Left colon (tissue), 2 donors: ENCODE data around the gene HIGD1A. TPM values are rescaled to one million over a fixed set of nuclear protein-coding genes. Genes with fewer than 3 reads are reported as not detected.

Source experiments
- ATAC-seq: fragments of 200-7000 bp; cut with Tn5 transposase; one replicate; pipeline ENCODE4 v1.9.1; 2020; ENCODE audit warnings: mild to moderate bottlenecking, moderate library complexity
- DNase-seq, 2 donors: peaks; one replicate each; pipeline ENCODE4 v3.0.0-alpha.2; 2020
- intact Hi-C, 2 donors: fragments of 100-400 bp; cut with DNase I in 1 of 2; cut with micrococcal nuclease in 1 of 2; formaldehyde crosslinking; loops; one replicate each; pipeline versions ENCODE4 v1.11.2 to v1.14.0; 2022; cut with DNase I, micrococcal nuclease
- total RNA-seq, 2 donors: library from RNA; stranded (reverse); fragmentation: NEBNext Ultra II Directional; extraction: Animal tissue kit (Norgen Biotek cat#: 25700); gene quantifications; one replicate each; pipeline ENCODE4 v1.2.1, GENCODE V29; 2021
- donor health status: DM: no; HTN: no; CAD: no.
- donor health status: DM: yes; HTN: yes; CAD: no.

Gene HIGD1A
- total RNA-seq, 2 donors from 2014 or later: 376 to 377 TPM

DNA sequence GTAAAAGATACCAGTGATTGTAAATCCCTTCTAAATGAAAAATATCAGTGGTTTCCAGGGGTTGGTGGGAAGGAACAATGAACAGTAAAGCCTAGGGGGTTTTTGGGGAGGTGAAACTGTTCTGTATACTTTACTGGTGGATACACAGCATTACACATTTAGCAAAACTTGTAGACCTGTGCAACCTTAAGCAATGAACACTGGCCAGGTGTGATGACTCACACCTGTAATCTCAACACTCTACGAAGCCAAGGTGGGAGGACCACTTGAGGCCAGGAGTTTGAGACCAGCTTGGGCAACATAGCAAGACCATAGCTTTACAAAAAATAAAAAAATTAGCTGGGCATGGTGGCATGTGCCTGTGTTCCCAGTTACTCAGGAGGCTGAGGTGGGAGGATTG is 33.0 kb downstream of the HIGD1A start:
- ATAC-seq: no peak
- DNase-seq: no peak
- intact Hi-C loops: no loop called here

DNA sequence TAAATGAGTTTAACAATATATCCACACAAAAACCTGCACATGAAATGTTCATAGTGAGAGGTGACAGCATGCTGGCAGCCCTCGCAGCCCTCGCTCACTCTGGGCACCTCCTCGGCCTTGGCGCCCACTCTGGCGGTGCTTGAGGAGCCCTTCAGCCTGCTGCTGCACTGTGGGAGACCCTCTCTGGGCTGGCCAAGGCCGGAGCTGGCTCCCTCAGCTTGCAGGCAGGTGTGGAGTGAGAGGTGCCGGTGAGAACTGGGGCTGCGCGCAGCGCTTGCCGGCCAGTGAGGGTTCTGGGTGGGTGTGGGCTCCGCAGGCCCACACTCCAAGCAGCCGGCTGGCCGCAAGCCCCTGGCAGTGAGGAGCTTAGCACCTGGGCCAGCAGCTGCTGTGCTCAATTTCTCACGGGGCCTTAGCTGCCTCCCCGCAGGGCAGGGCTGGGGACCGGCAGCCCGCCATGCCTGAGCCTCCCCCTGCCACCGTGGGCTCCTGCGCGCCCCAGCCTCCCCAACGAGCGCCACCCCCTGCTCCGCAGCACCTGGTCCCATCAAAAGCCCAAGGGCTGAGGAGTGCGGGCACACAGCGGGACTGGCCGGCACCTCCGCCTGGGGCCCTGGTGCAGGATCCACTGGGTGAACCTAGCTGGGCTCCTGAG is 34.7 kb downstream of the HIGD1A start:
- ATAC-seq (no peak), DNase-seq (no peak)
- intact Hi-C loops: no loop called here

DNA sequence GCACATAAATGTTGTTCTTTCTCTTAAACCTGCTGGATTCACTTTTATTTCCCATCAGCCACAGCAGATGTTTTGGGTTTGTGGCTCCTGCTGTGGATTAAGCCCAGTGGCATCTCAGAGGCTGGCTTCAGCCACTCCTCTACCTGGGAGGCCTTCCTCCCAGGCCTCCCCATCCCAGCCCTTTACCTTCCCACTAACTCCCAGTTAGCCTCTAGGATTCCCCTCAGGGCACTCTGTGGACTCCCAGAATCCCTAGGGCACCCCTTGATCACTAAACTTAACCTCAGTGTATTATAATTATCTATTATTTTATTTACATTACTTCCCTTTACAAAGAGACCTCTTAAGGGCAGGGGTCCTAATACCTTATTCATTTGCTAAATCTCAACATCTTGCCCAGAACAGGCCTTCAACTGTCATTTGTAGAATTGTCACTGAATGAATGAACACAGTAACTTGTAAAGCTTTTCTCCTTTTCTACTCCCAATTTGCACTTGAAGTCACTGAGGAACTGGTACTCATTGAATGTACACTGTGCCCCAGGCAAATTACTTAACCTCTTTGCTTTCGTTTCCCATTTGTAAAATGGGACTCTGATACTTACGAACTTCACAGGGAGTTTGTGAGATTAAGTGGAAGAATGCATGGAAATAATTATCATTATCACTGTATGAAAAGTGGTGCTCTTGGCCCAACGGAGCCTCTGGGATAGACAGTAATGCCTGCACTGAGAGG is 39.6 kb downstream of the HIGD1A start:
- ATAC-seq: no peak
- no peak for DNase-seq
- intact Hi-C loops: no loop called here

DNA sequence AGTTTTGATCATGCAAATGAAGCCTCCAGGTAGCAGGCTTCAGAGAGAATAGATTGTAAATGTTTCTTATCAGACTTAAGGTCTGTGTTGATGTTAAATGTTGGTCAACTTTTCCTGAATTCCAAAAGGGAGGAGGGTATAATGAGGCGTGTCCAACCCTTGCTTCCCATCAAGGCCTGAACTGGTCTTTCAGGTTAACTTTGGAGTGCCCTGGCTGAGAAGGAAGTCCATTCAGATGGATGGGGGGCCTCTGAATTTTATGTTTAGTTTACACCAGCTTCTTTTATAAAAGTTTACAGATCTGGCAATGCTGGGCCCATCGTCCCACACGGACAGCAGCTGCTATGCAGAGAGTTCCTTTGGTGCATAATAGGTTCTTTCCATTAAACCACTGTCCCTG is 40.2 kb downstream of the HIGD1A start:
- DNase-seq (no peak), ATAC-seq (no peak)
- intact Hi-C loops: no loop called here

DNA sequence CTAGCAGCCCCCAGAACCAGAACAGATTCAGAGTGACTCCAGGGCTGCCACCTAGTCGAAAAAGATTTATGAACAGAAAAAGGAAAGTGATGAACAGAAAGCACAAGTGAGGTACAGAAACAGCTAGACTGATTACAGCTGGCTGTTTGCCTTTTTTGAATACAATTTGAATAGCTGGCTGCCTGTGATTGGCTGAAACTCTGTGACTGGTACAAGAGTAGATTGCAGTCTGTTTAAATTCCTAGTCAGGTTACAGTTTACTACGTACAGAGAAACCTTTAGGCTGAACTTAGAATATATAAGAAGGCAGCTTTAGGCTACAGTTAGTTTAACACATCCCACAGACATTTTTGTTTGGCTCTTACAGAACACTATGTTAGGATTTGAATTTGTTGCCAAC is 41.3 kb downstream of the HIGD1A start:
- no peak for DNase-seq
- intact Hi-C loops: no loop called here
- no peak for ATAC-seq

DNA sequence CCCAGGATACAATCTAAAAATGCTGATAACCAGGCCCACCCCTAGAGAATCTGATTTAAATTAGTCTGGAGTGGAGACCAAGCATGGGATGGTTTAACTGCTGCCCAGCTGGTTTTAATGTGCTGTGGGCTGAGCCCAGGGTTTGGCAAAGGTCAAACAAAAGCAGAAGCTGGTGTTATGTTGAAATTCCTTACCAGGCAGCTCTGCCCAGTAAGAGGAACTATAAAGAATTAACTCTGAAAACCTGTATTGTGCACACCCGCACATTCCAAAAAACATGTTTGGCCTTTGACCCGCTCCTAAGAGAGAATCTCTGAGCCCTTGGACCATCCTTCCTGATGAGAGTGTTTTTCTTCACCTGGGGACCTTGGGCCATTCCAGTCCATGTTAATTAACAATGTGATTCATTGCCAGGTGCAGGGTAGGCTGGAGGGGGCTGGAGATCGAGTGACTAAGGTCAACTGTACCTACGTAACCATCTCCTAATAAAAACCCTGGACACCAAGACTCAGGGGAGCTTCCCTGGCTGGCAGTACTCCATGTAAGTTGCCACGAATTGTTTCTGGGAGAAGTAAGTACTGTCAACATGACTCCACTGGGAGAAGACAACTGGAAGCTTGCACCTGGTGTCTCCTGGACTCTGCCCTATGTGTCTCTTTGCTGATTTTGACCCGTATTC is 42.1 kb downstream of the HIGD1A start:
- ATAC-seq (peak; percentile 51), DNase-seq (no peak)
- intact Hi-C loops: no loop called here

DNA sequence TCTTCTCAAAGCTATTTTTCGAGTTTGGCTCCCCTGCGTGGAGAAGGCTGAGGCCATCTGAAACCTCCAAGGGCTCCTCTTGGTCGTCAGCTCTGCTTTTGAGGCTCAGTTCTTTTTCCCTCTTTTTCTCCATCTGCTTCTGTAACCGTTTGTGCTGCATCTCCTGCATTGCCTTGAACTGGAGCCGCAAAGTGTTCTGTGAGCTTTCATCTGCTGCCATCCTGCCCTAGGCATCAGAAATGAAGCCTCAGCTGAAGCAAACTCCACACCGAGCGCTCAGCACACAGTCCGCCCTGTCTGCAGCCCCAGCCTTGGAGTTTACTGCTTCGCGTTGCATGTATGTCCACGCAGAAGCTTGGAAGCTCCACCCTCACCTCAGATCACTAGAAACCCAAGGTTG is 46.2 kb downstream of the HIGD1A start:
- intact Hi-C loops: no loop called here
- ATAC-seq: no peak
- DNase-seq: no peak

DNA sequence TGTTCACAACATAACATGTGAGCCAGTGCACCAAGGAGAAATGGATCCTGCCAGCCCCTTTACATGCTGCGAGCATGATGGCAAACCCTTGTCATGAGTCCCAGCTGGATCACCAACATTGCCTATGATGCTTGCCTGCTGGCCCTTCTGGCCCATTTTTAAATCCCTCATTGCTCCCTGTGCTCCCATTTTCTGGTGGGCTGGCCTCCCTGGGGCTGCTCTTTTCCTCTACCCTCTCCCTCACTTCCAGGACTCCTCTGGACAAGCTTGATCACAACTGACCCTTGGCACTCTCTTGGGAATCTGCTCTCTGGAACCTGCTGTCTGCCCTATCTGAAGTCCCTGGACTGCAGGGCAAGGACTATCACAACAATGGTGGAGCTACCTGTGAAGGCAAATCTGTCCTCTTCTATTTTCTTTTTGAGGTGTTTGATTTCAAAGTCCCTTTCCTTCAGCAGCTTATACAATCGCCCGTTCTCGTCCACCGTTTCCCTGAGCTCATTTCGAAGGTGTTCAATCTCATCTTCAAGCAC is 47.5 kb downstream of the HIGD1A start:
- intact Hi-C loops: no loop called here
- DNase-seq: no peak
- no peak for ATAC-seq

DNA sequence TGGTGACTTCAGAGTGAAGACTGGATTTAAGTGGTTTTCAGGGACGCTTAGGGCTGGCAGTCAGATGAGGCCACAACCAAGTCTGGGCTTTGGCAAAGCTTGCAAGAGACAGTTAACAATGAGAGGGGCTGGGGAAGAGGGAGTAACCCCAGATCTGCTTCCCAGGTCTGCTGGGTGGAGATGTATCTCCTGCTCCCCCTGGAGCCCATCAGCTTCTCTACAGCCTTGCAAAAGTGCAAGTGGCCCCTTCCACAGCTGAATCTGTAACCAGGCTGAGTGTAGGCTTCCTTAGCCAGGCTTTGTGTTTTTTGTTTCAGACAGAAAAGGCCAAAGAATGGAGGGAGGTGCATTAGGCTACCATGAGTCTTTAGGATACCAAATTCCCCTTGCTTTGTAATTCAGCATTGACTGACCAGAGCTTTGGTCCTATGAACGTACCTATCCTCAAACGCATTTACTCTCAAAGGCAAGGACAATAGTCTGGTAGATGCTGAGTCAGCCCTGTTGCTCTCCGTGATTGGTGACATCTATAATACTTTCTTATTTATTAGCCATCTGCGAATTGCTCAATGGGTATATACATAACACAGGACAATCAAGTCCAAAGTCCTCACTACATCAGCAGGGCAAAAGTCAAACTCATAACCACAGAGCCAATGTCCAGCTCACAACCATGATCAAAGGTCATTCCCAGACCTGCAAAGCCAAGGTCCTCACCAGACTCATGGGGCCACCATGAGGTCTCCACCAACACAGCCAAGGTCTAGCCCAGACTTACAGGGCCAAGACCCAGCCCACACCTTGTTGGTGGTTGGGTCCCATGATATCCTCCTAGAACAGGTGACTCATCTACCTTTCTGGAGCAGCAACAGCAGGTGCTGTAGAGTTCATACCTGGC is 48.4 kb downstream of the HIGD1A start:
- ATAC-seq (peak; percentile 91), DNase-seq (no peak)

DNA sequence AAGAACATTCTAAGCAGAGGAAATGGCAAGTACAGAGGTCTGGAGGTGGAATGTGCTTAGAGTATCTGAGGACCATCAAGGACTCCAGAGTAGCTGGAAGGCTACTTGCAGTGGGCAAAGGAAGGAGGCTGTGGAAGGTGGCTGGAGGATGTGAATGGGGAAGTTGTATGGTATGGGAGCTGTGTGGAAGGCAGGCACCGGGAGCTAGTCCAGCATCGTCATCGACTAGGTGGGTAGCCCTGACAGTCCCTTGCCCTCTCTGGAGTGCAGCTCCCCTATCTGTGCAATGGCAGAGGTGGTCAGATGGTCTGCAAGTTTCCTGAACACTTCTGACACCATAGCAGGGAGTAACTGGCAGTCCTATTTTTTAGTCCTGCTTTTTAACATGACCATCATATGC is 50.5 kb downstream of the HIGD1A start:
- intact Hi-C loops: no loop called here
- no peak for ATAC-seq
- DNase-seq: peak in 1 of 2 donors; percentile 10

More for the DNA sequence above, 48.4 kb downstream of the HIGD1A start:
- intact Hi-C loops: no loop called here

DNA sequence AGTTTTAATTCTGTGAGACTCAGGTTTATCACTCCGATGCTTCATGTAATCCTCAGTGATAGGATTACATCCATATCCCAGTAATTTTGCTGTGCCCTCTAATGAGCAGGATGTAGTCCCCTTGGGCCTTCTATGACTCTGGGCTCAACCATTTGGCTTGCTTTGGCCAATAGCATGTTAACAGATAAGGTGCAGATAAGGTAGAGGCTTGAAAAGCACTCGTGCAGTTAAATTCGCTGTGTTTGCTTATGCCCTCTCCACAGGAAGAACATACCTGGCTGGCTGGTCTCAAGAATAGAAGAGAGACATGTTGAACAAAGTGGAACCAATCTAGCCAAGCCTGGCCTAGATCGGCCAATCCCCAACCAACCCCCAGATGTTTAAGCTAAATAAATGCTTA is 51.3 kb downstream of the HIGD1A start:
- DNase-seq (peak in 1 of 2 donors; percentile 0), ATAC-seq (no peak)
- intact Hi-C loops: no loop called here

DNA sequence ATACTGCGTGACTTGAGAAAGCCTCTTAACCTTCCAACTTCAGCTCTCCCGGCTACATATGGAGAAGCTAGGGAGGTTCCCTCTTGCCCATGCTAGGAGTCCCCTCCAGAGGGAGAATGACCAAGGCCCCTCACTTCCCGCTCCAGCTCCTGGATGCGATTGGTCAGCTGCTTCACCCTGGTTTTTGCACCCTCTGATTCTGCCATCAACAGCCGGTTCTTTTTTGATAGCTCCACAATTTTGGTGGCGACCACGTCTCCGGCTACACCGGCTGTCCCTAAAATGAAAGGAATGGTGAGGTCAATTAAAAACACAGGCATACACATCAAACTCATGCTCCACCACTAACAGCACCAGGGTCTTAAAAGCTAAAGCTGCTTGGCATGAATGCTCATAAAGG is 51.8 kb downstream of the HIGD1A start:
- intact Hi-C loops: no loop called here
- DNase-seq: no peak
- ATAC-seq: no peak

DNA sequence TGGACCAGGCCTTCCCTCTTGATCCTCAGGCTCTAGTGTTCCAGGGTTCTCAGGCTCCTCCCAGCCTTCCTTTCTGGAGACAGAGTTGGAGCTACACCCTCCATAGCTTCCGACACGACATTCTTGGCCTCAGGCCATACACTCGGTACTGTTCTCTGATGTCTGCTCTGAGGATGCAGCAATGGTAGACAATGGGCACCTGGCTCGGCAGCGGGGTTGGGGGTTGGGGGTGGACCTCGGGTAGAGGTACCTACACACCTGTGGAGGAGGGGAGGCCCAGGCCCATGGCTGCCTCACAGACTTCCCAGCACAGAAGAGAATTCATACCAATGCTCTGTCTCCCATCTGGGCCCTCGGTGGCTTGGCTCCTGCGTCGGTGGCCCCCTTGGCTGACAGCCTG is 52.7 kb downstream of the HIGD1A start:
- intact Hi-C loops: no loop called here
- ATAC-seq (no peak), DNase-seq (peak in 1 of 2 donors; percentile 18)

DNA sequence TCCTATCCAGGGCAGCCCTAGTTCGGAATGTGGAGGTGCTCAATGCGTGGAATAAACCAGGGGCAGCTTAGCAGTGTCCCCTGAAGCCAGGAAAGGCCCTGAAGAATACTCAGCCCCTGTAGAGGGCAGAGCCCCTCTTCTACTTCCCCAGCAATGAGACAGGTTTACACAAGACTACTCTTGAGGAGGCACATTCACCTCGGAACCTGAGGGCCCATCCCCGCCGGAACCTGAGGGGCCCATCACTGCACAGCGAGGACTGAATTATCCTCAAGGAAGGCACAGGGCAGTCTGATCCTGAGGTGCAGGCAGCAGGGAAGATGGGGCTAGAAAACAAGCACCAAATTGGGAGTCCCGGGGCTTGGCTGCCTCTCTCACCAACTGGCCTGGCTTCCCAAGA is 53.5 kb downstream of the HIGD1A start:
- DNase-seq: peak in 1 of 2 donors; percentile 8
- intact Hi-C loops: no loop called here
- no peak for ATAC-seq

DNA sequence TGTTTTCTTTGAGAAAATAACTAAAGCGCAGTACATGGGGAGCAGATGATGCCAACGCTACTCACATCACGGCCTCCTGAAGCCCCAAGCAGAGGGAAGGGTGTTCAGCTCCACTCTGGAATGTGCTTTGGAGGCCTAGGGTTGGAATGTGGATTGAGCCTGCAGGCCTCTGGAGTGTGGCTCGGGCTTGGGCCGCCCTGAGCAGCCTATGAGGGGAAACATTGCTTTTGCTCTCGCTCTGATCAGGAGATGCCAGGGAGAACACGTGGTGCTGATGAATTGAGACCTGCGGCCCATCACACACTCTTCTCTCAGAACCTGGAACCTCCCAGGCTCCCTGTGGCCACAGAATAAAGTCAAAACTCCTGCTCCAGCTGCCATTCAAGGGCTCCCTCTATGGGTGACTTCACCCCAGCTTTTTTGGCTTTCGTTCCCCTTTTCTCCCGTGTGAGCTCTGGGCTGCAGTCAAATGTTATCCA is 54.5 kb downstream of the HIGD1A start:
- no peak for ATAC-seq
- intact Hi-C loops: loop anchor here in 1 of 2 donors (10.0 kb wide), 1 partner anchor 145 kb away; the partner anchor contains the start of gene NKTR
- peak in 1 of 2 donors; percentile 25 for DNase-seq

DNA sequence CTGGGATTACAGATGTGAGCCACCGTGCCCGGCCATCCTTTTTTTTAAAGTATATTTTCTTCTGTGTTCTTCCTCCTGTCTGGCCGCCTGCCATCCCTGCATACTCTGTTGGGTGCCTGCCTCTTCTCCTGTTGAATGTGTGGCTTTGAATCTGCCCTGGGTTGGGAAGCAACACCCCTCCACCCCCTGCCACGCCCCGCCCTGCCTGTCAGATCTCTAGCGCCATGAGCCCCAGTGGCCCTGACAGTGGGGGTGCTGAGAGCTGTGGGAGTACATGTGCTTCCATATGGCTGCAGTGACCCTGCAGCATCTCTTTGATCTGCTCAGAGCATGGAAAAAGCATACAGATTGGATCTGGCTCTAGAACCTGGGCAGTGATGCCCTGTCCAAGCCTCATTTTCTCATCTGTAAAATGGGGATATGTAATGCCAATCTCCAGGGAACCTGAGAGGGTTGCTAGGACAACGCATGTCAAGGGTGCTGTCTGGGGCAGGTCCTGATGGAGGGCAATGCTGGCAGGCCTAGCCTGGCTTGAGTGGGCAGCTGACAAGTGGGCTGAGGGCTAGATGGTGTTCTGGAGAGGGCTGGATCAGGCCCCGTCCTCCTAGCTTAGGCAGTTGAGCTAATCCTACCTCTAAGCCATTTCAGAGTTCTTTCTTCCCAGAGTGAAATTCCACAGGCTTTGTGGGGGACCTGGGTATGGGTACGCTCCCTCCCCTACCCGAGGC is 55.1 kb downstream of the HIGD1A start:
- DNase-seq (peak in 1 of 2 donors; percentile 34), ATAC-seq (no peak)
- intact Hi-C loops: loop anchor here in 1 of 2 donors (10.0 kb wide), 1 partner anchor 144 kb away; the partner anchor contains the start of gene NKTR

DNA sequence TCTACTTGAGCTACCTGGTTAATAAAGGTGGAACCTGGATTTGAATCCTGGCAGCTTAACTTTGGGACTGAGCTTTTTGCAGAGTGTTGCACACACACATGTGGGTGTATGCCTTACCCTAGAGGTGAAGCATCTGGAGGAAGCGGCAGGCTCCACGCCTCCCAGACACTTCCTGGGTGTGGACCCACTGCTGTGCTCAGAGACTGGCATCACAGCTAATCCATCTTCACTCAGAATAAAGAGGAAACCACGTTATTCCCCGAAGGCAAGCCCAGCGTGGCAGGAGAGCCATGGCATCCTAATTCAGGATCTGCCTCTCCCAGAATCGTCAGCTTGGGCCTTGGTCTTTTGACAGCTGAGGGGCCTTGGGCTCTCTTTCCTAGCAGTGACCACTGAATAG is 56.7 kb downstream of the HIGD1A start:
- intact Hi-C loops: loop anchor here in 1 of 2 donors (10.0 kb wide), 1 partner anchor 143 kb away; the partner anchor contains the start of gene NKTR
- ATAC-seq (peak; percentile 26), DNase-seq (no peak)
